ENCODE measurements around the gene PBX3. TPM values are rescaled to one million over a fixed set of nuclear protein-coding genes. Genes with fewer than 3 reads are reported as not detected.

The PBX3 gene
- total and polyA plus RNA-seq, 3 donors from 2014 or later, result 21.0 to 56.1 (median 48.0) TPM

DNA sequence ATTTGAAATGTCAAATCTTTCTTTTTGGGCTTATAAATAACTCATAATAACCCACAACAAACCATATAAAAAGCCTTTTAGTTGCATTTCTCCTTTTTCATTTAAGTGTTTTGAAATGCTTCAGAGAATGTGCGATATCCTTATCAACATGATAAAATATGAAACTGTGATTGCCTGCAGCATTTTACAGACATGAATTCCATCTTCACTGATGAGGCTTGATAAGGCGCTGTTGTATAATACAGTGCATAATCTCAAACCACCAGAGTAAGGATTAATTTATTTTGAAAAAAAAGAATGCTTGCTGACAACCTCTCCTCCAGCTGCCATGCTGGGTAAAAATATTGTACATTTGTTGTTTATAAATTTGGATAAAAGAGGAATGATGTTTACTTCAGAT, 216.8 kb downstream of the PBX3 start:
- intact Hi-C loops (cut with DNase I; ENCODE audit: low total_unique reads), result no loop called here
- Histone ChIP-seq H3K4me1 (no peaks in the 10 kb centered on the region), H3K9me3 (no peaks in the 10 kb centered on the region), H3K27me3 (no peaks in the 10 kb centered on the region), H3K27ac (no peak overlapping the region), H3K36me3 (ENCODE audit: low read depth, missing control alignments) (no peaks in the 10 kb centered on the region), H3K4me3 (no peak overlapping the region)
- TF ChIP-seq, protein P1, sequence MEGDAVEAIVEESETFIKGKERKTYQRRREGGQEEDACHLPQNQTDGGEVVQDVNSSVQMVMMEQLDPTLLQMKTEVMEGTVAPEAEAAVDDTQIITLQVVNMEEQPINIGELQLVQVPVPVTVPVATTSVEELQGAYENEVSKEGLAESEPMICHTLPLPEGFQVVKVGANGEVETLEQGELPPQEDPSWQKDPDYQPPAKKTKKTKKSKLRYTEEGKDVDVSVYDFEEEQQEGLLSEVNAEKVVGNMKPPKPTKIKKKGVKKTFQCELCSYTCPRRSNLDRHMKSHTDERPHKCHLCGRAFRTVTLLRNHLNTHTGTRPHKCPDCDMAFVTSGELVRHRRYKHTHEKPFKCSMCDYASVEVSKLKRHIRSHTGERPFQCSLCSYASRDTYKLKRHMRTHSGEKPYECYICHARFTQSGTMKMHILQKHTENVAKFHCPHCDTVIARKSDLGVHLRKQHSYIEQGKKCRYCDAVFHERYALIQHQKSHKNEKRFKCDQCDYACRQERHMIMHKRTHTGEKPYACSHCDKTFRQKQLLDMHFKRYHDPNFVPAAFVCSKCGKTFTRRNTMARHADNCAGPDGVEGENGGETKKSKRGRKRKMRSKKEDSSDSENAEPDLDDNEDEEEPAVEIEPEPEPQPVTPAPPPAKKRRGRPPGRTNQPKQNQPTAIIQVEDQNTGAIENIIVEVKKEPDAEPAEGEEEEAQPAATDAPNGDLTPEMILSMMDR (IDR thresholded peaks at IDR 0.05), result no peak
- TF ChIP-seq POLR2A (IDR thresholded peaks at IDR 0.05), result no peak
- no peak for DNase-seq
- 80 to 84% methylated on average over 2 of the region's 2 CpGs for WGBS, 2 donors

GRCh38 chr9:125964702-125965225, 217.6 kb downstream of the PBX3 start:
- H3K36me3 ChIP-seq (ENCODE audit: low read depth, missing control alignments), result no peaks in the 10 kb centered on the region
- no peak overlapping the region for H3K4me3 ChIP-seq
- 90 to 91% methylated on average over 6 of the region's 6 CpGs for WGBS, 2 donors
- H3K27me3 ChIP-seq, result no peaks in the 10 kb centered on the region
- no peak for DNase-seq
- intact Hi-C loops (cut with DNase I; ENCODE audit: low total_unique reads), result no loop called here
- TF ChIP-seq POLR2A (IDR thresholded peaks at IDR 0.05), result no peak
- TF ChIP-seq, protein P1 (IDR thresholded peaks at IDR 0.05), result no peak
- no peaks in the 10 kb centered on the region for H3K4me1 ChIP-seq
- no peaks in the 10 kb centered on the region for H3K9me3 ChIP-seq
- no peak overlapping the region for H3K27ac ChIP-seq

GRCh38 chr9:125965477-125965876, 218.3 kb downstream of the PBX3 start:
- no peak for DNase-seq
- Histone ChIP-seq H3K36me3 (ENCODE audit: low read depth, missing control alignments) (no peaks in the 10 kb centered on the region), H3K4me1 (no peaks in the 10 kb centered on the region), H3K9me3 (no peaks in the 10 kb centered on the region), H3K27me3 (no peaks in the 10 kb centered on the region), H3K27ac (no peak overlapping the region), H3K4me3 (no peak overlapping the region)
- intact Hi-C loops (cut with DNase I; ENCODE audit: low total_unique reads), result no loop called here
- TF ChIP-seq, protein P1 (IDR thresholded peaks at IDR 0.05), result no peak
- TF ChIP-seq POLR2A (IDR thresholded peaks at IDR 0.05), result no peak
- 84 to 91% methylated on average over 10 of the region's 10 CpGs for WGBS, 2 donors

- no peaks in the 10 kb centered on the region for H3K36me3 ChIP-seq (ENCODE audit: low read depth, missing control alignments)
- H3K4me1 ChIP-seq, result no peaks in the 10 kb centered on the region
- H3K27me3 ChIP-seq, result no peaks in the 10 kb centered on the region
- 83% methylated on average over 9 of the region's 9 CpGs for WGBS, 2 donors
- DNase-seq, result no peak
- intact Hi-C loops (cut with DNase I; ENCODE audit: low total_unique reads), result no loop called here
- H3K4me3 ChIP-seq, result no peak overlapping the region
- no peaks in the 10 kb centered on the region for H3K9me3 ChIP-seq
- no peak for TF ChIP-seq POLR2A (IDR thresholded peaks at IDR 0.05)
- no peak overlapping the region for H3K27ac ChIP-seq
Observed at GRCh38 chr9:125966466-125966865, 219.3 kb downstream of the PBX3 start.

DNA sequence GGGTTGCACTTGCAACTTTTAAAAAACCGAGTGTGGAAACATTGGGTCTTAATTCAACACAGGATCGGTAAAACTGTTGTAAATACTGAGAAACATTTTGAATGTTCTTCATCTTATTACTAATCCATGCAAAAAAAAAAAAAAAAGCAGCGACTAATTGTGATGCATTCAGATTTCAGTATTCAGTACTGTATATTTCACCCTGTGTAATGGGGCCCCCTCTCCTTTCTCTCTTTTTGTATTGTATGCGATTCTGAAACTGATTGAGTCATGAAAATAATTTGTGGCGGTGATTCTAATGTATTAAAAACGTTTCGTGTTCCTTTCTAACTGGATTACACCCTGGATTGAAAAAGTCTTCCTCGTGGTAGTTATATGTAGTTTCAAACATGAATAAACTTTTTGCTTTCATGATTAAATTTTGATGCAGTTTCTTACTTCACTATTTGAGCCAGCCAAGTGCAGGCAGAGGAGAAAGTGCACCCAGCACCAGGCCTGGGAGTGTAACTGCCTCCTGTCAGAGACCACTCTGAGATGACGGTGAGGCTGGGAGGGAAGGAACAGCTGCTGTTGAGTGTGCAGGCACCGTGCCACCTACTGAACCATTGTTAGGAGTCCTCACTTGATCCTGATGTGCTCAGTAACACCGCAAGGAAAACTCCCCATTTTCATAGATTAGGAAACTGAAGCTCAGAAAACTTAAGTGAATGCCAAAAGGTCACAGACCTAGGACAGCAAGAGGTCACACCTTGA, 220.0 kb downstream of the PBX3 start:
- H3K27me3 ChIP-seq, result no peaks in the 10 kb centered on the region
- intact Hi-C loops (cut with DNase I; ENCODE audit: low total_unique reads), result no loop called here
- H3K27ac ChIP-seq, result no peak overlapping the region
- H3K9me3 ChIP-seq, result no peaks in the 10 kb centered on the region
- no peak overlapping the region for H3K4me3 ChIP-seq
- no peaks in the 10 kb centered on the region for H3K4me1 ChIP-seq
- H3K36me3 ChIP-seq (ENCODE audit: low read depth, missing control alignments), result no peaks in the 10 kb centered on the region
- 81% methylated on average over 11 of the region's 11 CpGs for WGBS, 2 donors
- no peak for TF ChIP-seq POLR2A (IDR thresholded peaks at IDR 0.05)
- TF ChIP-seq, protein P1 (IDR thresholded peaks at IDR 0.05), result no peak
- no peak for DNase-seq
